Glutamatergic neuron (in vitro differentiated cells): ENCODE measurements around the gene SLC6A11. TPM values are rescaled to one million over a fixed set of nuclear protein-coding genes. Genes with fewer than 3 reads are reported as not detected.

Experiments used
- DNase-seq: peaks from one replicate; pipeline ENCODE4 v3.0.0; 2022
- H3K27ac Mint-ChIP-seq: one replicate; pipeline ENCODE4 v1.8.0; 2020; ENCODE audit warnings: mild to moderate bottlenecking, mixed read lengths, inconsistent platforms; ENCODE audit not compliant: unreplicated experiment
- H3K27me3 Mint-ChIP-seq: one replicate; pipeline ENCODE4 v1.8.0; 2020; ENCODE audit warnings: mild to moderate bottlenecking, moderate library complexity, mixed read lengths, inconsistent platforms; ENCODE audit not compliant: unreplicated experiment
- H3K36me3 Mint-ChIP-seq: one replicate; pipeline ENCODE4 v1.8.0; 2020; ENCODE audit warnings: mild to moderate bottlenecking, mixed read lengths, inconsistent platforms; ENCODE audit not compliant: unreplicated experiment
- H3K4me1 Mint-ChIP-seq: one replicate; pipeline ENCODE4 v1.8.0; 2020; ENCODE audit warnings: mild to moderate bottlenecking, low read depth, mixed read lengths, inconsistent platforms; ENCODE audit not compliant: unreplicated experiment
- H3K4me3 Mint-ChIP-seq: one replicate; pipeline ENCODE4 v1.8.0; 2020; ENCODE audit warnings: mild to moderate bottlenecking, mixed read lengths, inconsistent platforms; ENCODE audit not compliant: unreplicated experiment
- H3K9me3 Mint-ChIP-seq: one replicate; pipeline ENCODE4 v1.8.0; 2020; ENCODE audit warnings: mild to moderate bottlenecking, moderate library complexity, mixed read lengths, inconsistent platforms; ENCODE audit not compliant: unreplicated experiment
- total RNA-seq: library from RNA; stranded (reverse); fragmentation: NEBNext Ultra II Directional; extraction: Animal tissue kit (Norgen Biotek cat#: 25700); gene quantifications from one replicate; pipeline ENCODE4 v1.2.1, GENCODE V29; 2021; ENCODE audit not compliant: unreplicated experiment
- TF ChIP-seq, protein P1 (sequence below): fragments of 200-600 bp; sonication (generic); IDR thresholded peaks from one replicate; pipeline ENCODE4 v1.5.0; 2021; ENCODE audit not compliant: partially characterized antibody, unreplicated experiment

Gene SLC6A11
- total RNA-seq, 1 donor from 2014 or later, result not detected

DNA sequence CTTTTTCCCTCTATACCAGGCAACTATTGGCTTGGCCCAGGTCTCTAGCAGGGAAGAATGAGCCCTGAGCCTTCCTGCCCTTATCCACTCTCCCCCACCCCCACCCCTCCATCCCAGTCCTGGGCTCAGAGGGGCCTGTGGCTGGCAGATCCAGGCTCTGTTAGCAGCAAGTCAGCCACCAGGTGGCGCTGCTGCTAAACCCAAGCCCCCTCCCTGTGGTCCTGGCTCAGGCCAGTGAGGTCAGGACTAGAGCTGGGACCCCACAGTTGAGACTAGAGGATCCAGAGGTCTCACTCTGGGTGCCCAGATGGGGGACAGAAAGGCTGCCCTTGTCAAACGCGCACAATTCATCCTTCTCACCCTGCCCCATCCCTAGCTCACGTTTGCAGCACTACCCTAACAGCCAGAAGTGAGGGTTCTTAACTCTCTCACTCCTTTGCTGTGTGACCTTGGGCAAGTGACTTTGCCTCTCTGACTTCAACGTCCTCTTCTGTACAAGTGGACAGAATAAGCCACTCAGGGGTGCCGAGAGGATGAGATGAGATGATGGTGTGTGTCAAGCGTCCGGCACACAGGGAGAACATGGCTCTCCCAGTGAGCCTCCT, 129.8 kb downstream of the SLC6A11 start:
- no peak overlapping the region for H3K27ac Mint-ChIP-seq
- H3K9me3 Mint-ChIP-seq, result peaks cover under 1% of the 10 kb centered on the region
- no peaks in the 10 kb centered on the region for H3K4me1 Mint-ChIP-seq
- H3K36me3 Mint-ChIP-seq, result no peaks in the 10 kb centered on the region
- TF ChIP-seq, protein P1, sequence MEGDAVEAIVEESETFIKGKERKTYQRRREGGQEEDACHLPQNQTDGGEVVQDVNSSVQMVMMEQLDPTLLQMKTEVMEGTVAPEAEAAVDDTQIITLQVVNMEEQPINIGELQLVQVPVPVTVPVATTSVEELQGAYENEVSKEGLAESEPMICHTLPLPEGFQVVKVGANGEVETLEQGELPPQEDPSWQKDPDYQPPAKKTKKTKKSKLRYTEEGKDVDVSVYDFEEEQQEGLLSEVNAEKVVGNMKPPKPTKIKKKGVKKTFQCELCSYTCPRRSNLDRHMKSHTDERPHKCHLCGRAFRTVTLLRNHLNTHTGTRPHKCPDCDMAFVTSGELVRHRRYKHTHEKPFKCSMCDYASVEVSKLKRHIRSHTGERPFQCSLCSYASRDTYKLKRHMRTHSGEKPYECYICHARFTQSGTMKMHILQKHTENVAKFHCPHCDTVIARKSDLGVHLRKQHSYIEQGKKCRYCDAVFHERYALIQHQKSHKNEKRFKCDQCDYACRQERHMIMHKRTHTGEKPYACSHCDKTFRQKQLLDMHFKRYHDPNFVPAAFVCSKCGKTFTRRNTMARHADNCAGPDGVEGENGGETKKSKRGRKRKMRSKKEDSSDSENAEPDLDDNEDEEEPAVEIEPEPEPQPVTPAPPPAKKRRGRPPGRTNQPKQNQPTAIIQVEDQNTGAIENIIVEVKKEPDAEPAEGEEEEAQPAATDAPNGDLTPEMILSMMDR, result peak; percentile 95
- H3K4me3 Mint-ChIP-seq, result no peak overlapping the region
- peaks cover 2% of the 10 kb centered on the region for H3K27me3 Mint-ChIP-seq
- peak; percentile 89 for DNase-seq

DNA sequence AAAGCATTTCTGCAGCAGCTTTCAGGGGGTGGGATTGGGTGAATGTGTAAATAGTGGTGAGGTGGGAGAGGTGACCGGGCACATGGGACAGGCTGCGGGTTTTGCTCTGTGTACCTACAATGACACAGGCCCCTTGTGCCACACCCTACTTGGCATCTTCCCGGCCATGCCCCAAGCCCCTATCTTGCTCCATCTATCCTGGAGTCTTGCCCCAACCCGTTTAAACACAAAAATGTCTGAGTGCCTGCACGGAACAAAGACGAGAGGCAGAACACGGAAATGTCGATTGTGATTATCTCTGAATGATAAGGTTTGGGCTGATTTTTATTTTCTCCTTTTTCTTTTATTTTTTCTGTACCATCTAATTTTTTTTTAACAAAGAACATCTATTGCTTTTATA, 130.5 kb downstream of the SLC6A11 start:
- DNase-seq, result peak; percentile 2
- Mint-ChIP-seq H3K4me1 (no peaks in the 10 kb centered on the region), H3K4me3 (no peak overlapping the region), H3K27me3 (peaks cover 2% of the 10 kb centered on the region), H3K36me3 (no peaks in the 10 kb centered on the region), H3K9me3 (no peaks in the 10 kb centered on the region), H3K27ac (no peak overlapping the region)
- TF ChIP-seq, protein P1, result no peak

DNA sequence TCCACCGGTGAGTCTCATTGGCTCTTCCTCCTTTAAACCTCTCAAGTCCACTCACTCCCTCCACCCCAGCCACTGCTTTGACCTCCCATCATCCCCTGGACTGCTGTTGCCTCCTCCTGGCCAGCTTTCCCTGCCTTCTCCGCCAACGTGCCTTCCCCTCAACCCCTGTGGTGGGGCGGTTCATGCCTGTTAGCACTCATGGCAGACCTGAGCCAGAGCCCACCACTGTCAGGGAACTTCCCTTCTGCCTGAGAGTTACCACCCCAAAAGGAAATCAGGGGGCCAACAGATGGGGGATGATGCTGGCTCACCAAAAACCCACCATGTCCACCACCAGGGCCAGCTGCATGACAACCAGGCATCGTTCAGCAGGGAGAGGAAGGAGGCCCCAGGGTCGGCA, 132.3 kb downstream of the SLC6A11 start:
- H3K36me3 Mint-ChIP-seq, result no peaks in the 10 kb centered on the region
- no peaks in the 10 kb centered on the region for H3K9me3 Mint-ChIP-seq
- DNase-seq, result no peak
- no peaks in the 10 kb centered on the region for H3K4me1 Mint-ChIP-seq
- H3K27ac Mint-ChIP-seq, result no peak overlapping the region
- H3K4me3 Mint-ChIP-seq, result no peak overlapping the region
- TF ChIP-seq, protein P1, result no peak
- peaks cover 2% of the 10 kb centered on the region for H3K27me3 Mint-ChIP-seq

DNA sequence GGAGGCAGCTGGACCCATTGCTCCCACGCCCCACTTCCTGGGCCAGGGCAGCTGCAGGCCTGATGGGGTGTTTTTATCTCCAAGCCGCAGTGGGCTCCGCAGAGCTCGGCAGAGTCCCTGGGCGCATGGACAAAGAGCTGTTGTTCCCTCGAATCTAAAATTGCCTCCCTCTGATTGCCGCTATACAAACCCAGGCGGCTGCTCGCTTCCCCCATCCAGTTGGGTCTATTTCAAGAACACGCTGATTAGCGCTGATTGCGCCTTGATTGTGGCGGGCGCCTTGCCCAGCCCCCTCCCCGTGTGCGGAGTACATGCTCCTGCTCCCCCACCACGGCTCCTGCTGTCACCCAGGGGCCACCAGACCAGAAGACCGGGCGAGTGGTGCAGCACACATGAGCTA, 133.2 kb downstream of the SLC6A11 start:
- no peak for DNase-seq
- no peak overlapping the region for H3K27ac Mint-ChIP-seq
- no peaks in the 10 kb centered on the region for H3K9me3 Mint-ChIP-seq
- peaks cover 5% of the 10 kb centered on the region for H3K27me3 Mint-ChIP-seq
- no peak overlapping the region for H3K4me3 Mint-ChIP-seq
- H3K36me3 Mint-ChIP-seq, result no peaks in the 10 kb centered on the region
- no peaks in the 10 kb centered on the region for H3K4me1 Mint-ChIP-seq
- TF ChIP-seq, protein P1, result no peak

DNA sequence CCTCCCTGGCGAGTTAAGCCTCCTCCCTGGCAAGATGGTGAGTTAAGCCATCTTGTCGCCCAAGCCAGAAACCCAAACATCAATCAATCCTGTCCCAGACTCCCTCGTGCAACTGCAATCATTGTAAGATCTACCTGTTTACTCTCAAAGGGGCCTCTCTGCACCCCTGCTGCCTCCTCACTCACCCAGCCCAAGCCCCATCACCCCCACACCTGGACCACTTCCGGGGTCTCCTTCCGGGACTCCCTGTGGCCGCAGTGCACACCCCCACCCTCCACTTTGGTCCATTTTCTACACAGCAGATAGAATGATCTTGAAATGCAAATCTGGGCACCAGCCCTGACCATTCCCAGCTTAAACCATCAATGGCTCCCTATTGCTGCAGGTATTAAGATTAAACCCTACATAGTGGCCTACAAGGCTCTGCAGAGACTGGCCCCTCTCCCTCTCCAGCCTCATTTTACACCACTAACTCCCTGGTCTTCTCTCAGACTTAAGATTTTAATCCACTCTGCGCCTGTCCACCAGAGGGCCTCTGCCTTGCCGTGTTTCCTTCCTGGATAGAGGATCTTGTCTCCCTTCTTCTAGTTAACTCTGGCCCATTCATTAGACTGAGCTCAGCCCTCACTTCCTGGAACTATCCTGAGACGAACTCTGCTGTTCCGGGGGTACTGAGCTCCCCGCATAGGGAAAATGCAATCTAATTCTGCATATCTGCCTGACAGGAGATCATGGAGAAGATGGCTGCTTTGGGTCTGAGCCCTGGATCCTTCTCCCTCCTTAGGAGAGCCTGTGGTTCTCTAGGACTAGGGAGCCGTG, 134.7 kb downstream of the SLC6A11 start:
- no peak overlapping the region for H3K27ac Mint-ChIP-seq
- H3K27me3 Mint-ChIP-seq, result peaks cover 8% of the 10 kb centered on the region
- TF ChIP-seq, protein P1, result peak; percentile 61
- no peak overlapping the region for H3K4me3 Mint-ChIP-seq
- peaks cover 4% of the 10 kb centered on the region for H3K9me3 Mint-ChIP-seq
- no peaks in the 10 kb centered on the region for H3K4me1 Mint-ChIP-seq
- DNase-seq, result peak; percentile 55
- H3K36me3 Mint-ChIP-seq, result no peaks in the 10 kb centered on the region
